GM19372 (cell line): ENCODE measurements around the gene ETFA.
"Not testable (repeated sequence)": the region's sequence is repeated elsewhere in the genome, so short reads cannot be mapped to it uniquely, and the experiment has no call there.

Experiments used
- ATAC-seq: cut with Tn5 transposase; IDR thresholded peaks from one replicate; pipeline ENCODE4 v1.9.1; 2021; ENCODE audit warnings: mild to moderate bottlenecking, low read depth, moderate library complexity; ENCODE audit not compliant: unreplicated experiment

Gene ETFA

DNA sequence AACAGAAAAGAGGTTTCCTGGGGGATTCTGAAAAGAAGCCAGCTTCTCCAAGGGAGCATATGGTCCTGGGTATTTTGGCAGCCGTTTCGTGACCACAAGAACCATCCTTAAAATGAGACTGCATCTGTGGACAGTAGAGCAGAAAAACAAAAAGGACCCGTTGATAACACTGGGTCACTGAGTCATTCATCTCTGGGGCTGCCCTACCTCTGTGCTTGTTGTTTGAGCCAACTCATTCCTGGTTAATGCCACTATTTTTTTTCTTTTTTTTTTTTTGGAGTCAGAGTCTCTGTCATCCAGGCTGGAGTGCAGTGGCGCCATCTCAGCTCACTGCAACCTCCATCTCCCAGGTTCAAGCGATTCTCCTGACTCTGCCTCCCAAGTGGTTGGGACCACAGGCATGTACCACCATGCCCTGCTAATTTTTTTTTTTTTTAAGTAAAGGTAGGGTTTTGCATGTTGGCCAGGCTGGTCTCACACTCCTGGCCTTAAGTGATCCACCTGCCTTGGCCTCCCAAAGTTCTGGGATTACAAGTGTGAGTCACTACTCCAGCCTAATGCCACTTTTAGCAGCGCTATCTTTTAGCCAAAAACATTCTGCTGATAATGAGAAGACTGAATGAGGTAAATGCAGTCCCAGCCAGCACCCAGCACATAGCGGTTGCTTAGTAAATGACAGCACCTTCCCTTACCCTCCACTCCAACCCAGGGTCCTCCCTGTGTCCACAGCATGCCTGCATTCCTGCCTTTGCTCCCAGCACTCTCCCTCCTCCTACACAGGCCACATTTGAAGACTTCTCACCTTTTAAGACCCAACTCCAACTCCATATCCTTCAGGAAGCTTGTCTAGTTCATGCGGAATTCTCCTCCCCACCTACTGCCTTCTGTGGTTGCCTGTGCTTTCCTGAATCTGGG lies 16.2 kb upstream of the ETFA start:
- no peak for ATAC-seq

DNA sequence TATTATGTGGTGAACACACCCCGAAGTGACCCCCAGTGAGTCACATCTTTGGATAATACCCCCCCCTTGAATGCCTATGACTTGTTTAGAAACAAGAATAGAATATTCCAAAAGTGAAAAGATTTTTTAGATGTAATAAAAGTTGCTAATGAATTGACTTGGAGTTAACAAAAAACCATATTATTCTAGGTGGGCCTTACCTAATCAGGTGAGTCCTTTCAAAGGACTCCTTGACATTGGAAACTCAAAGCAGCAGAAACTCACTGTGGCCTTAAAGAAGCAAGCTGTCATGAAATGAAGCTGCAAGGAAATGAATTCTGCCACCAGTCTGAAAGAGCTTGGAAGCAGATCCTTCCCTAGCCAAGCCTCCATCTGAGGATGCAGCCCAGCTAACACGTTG lies 14.4 kb upstream of the ETFA start:
- no peak for ATAC-seq

DNA sequence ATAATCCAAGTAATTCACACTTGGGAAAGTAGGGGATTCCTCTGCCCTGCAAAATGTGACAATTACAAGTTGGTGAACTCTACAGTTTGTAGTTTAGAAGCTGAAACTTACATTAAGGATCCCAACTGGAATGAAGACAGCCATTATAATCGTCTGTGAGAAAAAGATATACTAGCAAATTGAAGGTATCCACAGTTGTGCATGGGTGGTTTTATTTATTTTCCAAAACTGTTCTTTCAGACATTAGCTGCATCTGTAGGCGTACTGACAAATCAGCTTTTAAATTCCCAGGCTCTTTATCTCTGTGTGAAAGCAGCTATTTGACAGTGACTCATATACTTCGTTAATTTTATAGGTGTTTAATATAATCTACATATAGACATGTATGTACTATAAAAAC lies 12.8 kb upstream of the ETFA start:
- no peak for ATAC-seq

DNA sequence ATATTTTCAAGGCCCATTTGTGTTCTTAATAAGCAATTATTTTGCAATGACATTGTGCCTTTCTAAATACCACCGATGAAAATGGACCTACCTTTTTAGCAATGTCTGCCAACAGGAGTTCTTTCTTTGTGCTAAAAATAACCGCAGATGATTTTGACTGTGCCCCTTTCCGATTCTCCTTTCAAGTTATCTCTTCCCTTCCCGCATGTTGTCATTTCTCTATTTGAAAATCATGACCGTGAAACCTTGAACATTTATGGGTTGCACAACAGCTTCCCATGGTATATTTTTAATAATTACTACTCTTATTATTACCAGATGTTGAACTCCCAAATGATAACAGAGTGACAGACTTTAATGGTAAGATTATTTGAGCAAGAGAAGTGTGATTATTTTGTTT lies 10.3 kb upstream of the ETFA start:
- ATAC-seq, result no peak

DNA sequence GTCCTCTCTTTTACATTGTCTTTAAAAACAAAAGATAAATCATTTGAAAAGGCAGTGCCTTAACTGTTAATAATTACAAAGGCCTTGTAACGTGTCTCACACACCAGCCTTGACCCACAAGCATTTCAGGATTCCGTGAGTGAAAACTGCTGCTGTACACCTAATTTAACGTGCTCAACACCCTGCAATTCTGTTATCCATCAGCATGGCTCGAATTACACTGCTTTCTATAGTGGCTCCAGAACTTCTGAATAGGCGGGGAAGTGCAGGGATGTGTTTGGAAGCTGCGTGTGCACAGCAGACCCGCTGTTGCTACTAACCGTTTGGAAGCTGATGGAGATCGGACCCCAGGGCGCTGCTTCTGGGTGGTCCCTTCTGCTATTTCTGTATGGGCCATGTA lies 9.9 kb upstream of the ETFA start:
- no peak for ATAC-seq

DNA sequence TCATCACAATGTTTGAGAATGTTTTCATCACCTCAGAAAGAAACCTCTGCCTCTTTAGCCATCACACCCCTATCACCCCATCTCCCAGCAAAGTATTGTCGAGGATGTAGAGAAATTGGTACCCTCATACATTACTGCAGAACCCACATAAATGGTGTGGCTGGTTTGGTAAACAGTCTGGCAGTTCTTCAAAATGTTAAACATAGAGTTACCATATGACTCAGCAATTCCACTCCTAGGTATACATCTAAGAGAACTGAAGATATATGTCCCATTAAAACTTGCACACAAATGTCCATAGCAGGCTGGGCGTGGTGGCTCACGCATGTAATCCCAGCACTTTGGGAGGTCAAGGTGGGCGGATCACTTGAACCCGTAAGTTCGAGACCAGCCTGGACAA lies 8.7 kb upstream of the ETFA start:
- no peak for ATAC-seq

DNA sequence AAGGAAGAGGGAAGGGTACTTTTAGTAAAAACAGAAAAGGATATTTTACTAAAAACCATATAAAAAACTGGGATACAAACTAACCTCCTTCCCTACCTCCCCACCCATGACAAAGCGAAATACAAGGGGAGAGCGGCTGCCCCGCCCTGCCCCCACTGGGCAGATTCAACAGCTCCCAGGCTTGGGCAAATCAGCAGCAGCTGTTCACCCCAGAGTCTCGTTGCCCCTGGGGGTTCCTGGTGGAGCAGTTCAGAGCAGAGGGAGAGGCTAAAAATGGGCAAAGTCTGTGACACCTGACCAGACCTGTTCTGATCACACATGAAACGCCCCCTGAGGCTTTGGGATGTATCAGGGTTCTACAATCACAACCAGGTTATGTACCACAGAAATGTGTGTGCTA lies 2.5 kb upstream of the ETFA start:
- no peak for ATAC-seq

DNA sequence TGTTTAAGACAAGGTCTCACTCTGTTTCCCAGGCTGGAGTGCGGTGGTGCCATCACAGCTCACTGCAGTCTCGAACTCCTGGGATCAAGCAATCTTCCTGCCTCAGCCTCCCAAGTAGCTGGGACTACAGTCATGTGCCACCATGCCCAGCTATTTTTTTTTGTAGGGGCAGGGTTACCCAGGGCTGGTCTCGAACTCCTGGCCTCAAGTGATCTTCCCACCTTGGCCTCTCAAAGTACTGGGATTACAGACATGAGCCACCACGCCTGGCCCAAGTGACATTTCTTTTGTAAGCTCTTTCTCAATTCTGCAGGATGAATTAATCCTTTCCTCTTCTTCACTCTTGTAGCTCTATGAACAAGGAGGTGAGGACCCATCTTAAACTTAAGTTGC lies 1.9 kb upstream of the ETFA start:
- not testable (repeated sequence) for ATAC-seq

DNA sequence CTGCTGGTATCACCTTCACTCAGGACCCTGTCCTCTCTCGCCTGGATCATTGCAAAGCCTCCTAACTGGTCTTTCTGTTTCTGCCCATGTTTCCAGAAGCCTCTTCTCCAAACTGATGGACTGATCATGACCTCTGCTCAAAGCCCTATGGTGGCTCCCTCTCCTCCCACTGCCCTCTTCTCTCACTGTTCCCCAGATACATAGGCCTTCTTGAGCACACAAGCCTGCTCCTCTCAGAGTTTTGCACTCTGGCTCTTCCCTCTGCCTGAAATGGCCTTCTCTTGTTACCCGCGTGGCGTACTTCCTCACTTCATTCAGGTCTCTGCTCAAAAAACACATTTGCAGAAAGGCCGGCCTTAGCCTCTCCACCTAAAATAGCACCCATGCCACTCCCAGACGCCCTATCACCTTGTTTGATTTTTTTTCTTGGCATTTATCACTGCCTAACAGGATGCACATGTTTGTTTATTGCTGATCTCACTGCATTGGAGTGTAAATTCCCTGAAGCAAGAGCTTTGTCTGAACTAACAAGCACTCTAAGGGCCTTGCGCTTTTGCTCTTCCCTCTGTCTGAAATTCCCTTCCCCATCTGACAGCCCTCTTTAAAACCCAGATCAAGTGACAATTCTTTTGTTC lies 1.4 kb upstream of the ETFA start:
- ATAC-seq, result no peak

DNA sequence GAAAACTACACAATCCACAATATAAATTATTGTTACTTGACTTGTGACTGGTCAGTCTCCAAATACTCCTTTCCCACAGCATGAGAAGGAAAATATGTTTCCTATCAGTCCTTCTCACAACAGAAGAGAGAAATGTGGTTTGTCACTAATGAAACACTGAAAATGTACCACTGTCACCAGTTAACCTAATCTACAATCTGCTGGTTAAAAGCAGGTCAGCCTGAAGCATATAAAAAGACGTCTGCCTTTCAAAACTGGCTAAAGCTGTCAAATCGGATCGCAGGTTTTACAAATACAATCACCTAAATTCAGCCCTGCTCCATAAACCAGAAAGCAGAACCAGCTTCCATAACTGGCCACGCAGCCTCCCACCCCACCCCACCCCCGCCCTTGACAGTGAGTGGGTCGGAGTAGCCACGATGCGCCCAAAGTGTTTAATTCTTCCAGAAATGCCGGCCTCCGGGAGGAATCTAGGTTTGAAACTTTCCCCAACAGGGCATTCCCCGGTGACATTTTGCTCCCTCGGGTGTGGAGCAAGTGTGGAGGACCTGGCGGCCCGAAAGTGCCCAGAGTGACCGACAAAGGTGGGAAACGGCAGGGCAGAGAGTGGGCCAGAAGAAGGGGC lies 682 bp downstream of the ETFA start:
- ATAC-seq, result no peak

DNA sequence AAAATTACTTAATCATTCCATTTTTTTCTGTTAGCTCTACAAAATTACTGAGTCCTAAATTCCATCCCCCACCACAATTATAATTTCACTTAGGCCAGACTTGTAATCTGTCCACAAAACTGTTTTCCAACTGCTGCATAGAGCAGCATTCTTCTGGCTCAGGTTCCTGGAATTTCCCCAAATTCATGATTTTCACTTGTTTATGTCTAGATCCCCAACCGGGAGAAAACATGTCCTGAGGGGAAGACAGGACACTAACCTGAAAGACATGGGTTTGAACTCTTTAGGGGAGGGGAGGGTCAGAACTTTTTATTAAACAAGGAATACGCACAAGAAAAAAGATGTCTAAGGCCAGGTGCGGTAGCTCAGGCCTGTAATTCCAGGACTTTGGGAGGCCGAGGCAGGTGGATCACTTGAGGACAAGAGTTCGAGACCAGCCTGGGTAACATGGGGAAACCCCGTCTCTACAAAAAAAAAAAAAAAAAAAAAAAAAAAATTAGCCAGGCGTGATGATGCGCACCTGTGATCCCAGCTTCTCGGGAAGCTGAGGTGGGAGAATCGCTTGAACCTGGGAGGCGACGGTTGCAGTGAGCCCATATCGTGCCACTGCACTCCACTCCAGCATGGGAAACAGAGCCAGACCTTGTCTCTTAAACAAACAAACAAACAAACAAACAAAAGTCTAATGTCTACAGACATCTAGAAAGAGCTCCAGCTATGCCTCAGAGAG lies 1.5 kb downstream of the ETFA start:
- no peak for ATAC-seq

DNA sequence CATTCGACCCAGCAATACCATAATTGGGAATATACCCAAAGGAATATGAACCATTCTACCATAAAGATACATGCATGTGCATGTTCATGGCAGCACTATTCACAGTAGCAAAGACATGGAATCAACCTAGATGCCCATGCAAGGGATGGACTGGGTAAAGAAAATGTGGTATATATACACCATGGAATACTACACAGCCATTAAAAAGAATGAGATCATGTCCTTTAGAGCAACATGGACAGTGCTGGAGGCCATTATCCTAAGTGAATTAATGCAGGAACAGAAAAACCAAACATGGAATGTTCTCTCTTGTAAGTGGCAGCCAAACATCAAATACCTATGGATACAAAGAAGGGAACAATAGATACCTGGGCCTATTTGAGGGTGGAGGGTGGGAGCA lies 7.4 kb downstream of the ETFA start:
- no peak for ATAC-seq

DNA sequence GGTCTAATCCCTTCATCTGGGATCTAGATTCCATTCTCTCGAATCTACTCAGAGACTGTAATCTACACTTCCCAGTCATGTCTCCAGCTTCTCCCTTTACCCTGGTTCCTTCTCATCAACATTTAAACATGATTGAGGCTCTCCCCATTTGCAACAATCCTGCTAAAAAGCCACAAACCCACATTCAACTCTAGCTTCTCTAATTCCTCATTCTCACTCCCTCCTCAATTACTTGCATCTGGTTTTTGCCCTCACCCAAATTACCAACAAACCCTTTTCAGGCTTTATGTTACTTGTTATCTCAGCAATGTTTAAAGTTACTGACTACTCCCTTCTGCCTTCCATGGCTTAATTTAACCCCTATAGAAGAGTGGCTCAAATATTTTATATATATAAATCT lies 11.5 kb downstream of the ETFA start:
- ATAC-seq, result no peak

DNA sequence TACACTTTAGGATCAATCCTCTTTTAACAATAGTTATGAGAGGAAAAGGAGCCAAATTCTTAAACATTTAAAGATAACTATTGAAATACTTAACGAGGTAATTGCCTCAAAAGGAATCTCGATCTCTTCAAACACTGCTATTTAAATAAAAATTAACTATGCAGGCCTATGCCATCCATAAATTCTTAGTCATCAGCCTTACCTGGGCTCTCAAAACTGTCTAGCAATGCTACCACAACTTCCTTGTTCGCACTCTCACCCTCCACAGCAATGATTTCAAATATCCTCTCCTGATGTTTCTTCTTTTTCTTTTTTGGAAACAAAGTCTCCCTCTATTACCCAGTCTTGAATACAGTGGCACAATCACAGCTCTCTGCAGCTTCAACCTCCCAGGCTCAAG lies 12.3 kb downstream of the ETFA start:
- ATAC-seq, result no peak

DNA sequence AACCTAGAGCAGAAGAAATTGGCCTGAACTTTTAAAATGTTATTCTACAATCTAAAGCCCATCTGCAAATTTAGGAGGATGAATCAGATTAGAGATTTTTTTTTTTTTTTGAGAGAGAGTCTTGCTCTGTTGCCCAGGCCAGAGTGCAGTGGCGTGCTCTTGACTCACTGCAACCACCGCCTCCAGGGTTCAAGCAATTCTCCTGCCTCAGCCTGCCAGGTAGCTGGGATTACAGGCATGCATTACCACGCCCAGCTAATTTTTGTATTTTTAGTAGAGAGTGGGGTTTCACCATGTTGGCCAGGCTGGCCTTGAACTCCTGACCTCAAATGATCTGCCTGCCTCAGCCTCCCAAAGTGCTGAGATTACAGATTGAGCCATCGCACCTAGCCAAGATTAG lies 13.3 kb downstream of the ETFA start:
- not testable (repeated sequence) for ATAC-seq

DNA sequence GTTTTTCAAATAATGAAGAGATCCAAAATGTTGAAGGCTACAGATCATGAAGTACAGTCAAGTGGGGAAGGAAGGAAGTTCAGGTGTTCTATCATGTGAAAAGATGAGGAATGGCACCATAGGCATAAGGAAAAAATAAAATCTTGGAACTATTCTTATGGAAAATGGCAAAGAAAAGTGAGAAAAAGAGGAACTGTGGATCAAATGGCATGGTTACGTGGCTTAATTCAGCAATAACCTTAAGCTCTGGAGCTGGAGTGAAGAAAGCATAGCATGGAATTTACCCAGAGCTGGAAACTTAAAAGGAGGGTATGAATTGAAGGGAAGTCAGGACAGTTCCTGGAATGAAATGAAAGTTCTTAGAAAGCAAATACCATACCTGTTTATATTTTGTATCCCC lies 14.4 kb downstream of the ETFA start:
- no peak for ATAC-seq

DNA sequence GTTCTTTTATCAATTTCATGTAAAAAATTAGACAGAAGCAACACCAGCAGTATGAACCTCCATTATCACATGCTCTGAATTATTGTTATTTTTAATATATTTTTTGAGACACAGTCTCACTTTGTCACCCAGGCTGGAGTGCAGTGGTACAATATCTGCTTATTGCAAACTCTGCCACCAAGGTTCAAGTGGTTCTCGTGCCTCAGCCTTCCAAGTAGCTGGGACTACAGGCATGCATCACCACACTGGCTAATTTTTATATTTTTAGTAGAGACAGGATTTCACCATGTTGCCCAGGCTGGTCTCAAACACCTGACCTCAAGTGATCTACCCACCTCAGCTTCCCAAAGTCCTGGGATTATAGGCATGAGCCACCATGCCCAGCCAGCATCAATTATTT lies 16.8 kb downstream of the ETFA start:
- ATAC-seq, result not testable (repeated sequence)

DNA sequence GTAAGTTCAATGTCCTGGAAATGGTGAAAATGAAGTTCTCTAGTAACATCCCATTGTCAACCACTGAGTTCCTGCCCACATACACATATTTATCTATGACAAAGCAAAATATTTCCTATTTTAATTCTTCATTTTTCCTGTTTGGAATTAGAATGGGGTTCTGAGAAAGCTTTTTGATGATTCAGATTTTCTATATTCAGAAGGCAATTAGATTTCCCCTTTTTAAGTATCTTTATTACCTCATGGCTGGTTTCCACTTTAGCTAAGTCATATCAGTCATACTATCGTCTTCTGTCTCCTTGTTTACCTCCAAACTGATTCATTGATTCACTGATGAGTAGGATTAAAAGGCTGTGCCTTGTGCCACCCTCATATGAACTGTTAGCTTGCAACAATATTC lies 17.9 kb downstream of the ETFA start:
- no peak for ATAC-seq

DNA sequence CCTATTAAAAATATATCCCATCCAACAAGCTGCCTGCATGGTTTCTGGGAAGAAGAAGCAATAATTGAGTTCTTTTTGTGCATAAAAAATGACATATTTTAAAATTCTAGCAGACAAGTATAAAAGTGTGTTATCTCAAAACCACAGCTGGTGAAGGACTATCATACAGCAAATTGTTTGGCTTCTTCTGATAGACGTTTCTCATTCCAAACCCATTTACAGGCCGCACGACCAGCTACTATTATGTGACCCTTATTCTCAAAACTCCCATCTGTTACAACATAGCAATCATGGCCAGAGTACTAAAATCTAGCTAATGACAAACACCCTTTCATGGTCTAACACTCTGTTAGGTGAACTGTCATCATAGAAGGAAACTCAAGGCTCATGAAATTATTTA lies 21.7 kb downstream of the ETFA start:
- no peak for ATAC-seq

DNA sequence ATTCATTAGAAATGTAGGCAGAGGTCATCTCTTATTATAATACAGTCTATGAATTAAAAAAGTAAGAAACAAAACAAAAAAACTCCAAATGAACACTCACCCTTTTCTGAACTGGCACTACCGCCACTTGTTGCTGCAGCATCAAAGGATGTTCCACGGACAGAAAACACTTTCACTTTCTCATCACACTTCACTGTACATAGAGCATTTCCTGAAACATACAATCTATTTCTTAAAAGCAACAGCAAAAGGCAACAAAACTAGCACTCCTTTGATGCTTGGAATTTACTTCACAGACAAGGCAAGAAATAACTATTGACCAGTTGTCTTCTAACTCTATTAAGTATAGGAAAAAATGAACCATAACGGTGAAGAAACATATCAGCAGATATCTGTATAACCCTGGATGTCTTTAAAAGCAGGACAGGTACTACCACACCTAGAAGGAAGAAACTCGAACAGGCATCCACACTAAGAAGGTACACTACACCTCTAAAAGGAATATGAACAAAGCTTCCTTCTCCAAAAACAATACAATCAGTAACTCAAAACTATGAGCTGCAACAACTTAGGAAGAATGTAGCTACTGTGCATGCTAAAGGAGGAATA lies 24.9 kb downstream of the ETFA start:
- no peak for ATAC-seq
